CD14-positive monocyte (primary cell): ENCODE measurements around the gene FAM83G. TPM values are rescaled to one million over a fixed set of nuclear protein-coding genes. Genes with fewer than 3 reads are reported as not detected.

ENCODE experiments used
- DNase-seq, 3 donors: peaks; one replicate each; pipeline ENCODE4 v3.0.0-alpha.2; 2011 to 2022
- H2AFZ ChIP-seq: 2 replicates; pipeline ENCODE4 v1.6.0; 2012; ENCODE audit warnings: mild to moderate bottlenecking, low read depth, low read length, inconsistent platforms; ENCODE audit not compliant: insufficient read depth, poor library complexity, severe bottlenecking
- H3K27ac ChIP-seq, 2 donors: 1 replicate in 1 of 2; 2 replicates in 1 of 2; pipeline ENCODE4 v1.5.1; 2012 to 2013; ENCODE audit warnings: low read length in 2 of 2, control low read depth in 1 of 2, inconsistent platforms in 1 of 2, low read depth in 1 of 2, mild to moderate bottlenecking in 1 of 2
- H3K27me3 ChIP-seq, 2 donors: one replicate each; pipeline versions ENCODE4 v1.6.0 to v1.6.1; 2011 to 2013; ENCODE audit warnings: low read length in 2 of 2; ENCODE audit not compliant: control insufficient read depth in 2 of 2, insufficient read depth in 2 of 2
- H3K36me3 ChIP-seq, 2 donors: replicated peaks in 1 of 2; 1 replicate in 1 of 2; 2 replicates in 1 of 2; pipeline versions ENCODE4 v1.5.1 to v1.6.1; 2012 to 2013; ENCODE audit warnings: low read length in 2 of 2, control low read depth in 1 of 2, inconsistent platforms in 1 of 2, mild to moderate bottlenecking in 1 of 2; ENCODE audit not compliant: insufficient read depth in 2 of 2, control insufficient read depth in 1 of 2
- H3K4me1 ChIP-seq, 2 donors: 1 replicate in 1 of 2; 2 replicates in 1 of 2; pipeline versions ENCODE4 v1.5.1 to v1.6.1; 2012 to 2013; ENCODE audit warnings: low read length in 2 of 2, control low read depth in 1 of 2, inconsistent platforms in 1 of 2, mild to moderate bottlenecking in 1 of 2, moderate library complexity in 1 of 2; ENCODE audit not compliant: insufficient read depth in 2 of 2, control insufficient read depth in 1 of 2
- H3K4me2 ChIP-seq: replicated peaks from 2 replicates; pipeline ENCODE3; 2012; ENCODE audit warnings: low read length, moderate library complexity, mild to moderate bottlenecking; ENCODE audit not compliant: poor library complexity, severe bottlenecking; ENCODE audit errors: extremely low read depth
- H3K4me3 ChIP-seq, 3 experiments: fragments of 200-600 bp in 1 of 3; sonication (generic) in 1 of 3; replicated peaks in 1 of 3; 1 replicate in 2 of 3; 2 replicates in 1 of 3; pipeline ENCODE4 v1.5.1; 2011 to 2013; ENCODE audit warnings: low read length in 3 of 3, mild to moderate bottlenecking in 3 of 3, control low read depth in 2 of 3, low read depth in 2 of 3, inconsistent platforms in 1 of 3, moderate library complexity in 1 of 3
- H3K79me2 ChIP-seq: 2 replicates; pipeline ENCODE4 v1.6.0; 2012; ENCODE audit warnings: mild to moderate bottlenecking, control low read depth, inconsistent platforms, low read length, moderate library complexity; ENCODE audit not compliant: insufficient read depth
- H3K9ac ChIP-seq: 2 replicates; pipeline ENCODE4 v1.6.0; 2017; ENCODE audit warnings: low read length, mild to moderate bottlenecking; ENCODE audit not compliant: insufficient read depth, poor library complexity, severe bottlenecking
- H3K9me3 ChIP-seq, 2 donors: replicated peaks in 1 of 2; 1 replicate in 1 of 2; 2 replicates in 1 of 2; pipeline versions ENCODE4 v1.5.1 to v1.6.1; 2012 to 2013; ENCODE audit warnings: low read length in 2 of 2, control low read depth in 1 of 2; ENCODE audit not compliant: control insufficient read depth in 1 of 2, insufficient read depth in 1 of 2
- H4K20me1 ChIP-seq: 2 replicates; pipeline ENCODE4 v1.6.0; 2012; ENCODE audit warnings: mild to moderate bottlenecking, low read length, control low read depth, moderate library complexity; ENCODE audit not compliant: insufficient read depth
- H3K27ac Mint-ChIP-seq, 7 donors: one replicate each; pipeline ENCODE4 v1.8.0; 2020; ENCODE audit warnings: mild to moderate bottlenecking in 7 of 7, mixed read lengths in 7 of 7, moderate library complexity in 6 of 7, inconsistent platforms in 2 of 7
- H3K27me3 Mint-ChIP-seq, 3 donors: one replicate each; pipeline ENCODE4 v1.8.0; 2021 to 2022; ENCODE audit warnings: low read depth in 3 of 3, mild to moderate bottlenecking in 3 of 3, mixed read lengths in 3 of 3, moderate library complexity in 3 of 3, inconsistent platforms in 1 of 3
- H3K36me3 Mint-ChIP-seq, 2 donors: one replicate each; pipeline ENCODE4 v1.8.0; 2020; ENCODE audit warnings: mixed read lengths in 2 of 2, inconsistent platforms in 1 of 2, mild to moderate bottlenecking in 1 of 2
- H3K4me1 Mint-ChIP-seq: one replicate; pipeline ENCODE4 v1.8.0; 2020; ENCODE audit warnings: mild to moderate bottlenecking, mixed read lengths
- H3K4me3 Mint-ChIP-seq, 2 donors: one replicate each; pipeline ENCODE4 v1.8.0; 2020; ENCODE audit warnings: mild to moderate bottlenecking in 2 of 2, mixed read lengths in 2 of 2, moderate library complexity in 1 of 2
- H3K9me3 Mint-ChIP-seq, 7 donors: one replicate each; pipeline ENCODE4 v1.8.0; 2020 to 2022; ENCODE audit warnings: mixed read lengths in 7 of 7, mild to moderate bottlenecking in 6 of 7, moderate library complexity in 6 of 7, inconsistent platforms in 2 of 7
- CTCF ChIP-seq: fragments of 200-600 bp; IDR thresholded peaks from one replicate; pipeline ENCODE4 v1.8.0; 2022; ENCODE audit warnings: antibody characterized with exemption, mild to moderate bottlenecking
- WGBS: methylation state at CpG from one replicate; pipeline ENCODE4 v1.1.5; 2013; ENCODE audit warnings: missing lambda C conversion rate; ENCODE audit not compliant: insufficient coverage; 5-methylcytosine and 5-hydroxymethylcytosine counted together
- intact Hi-C, 2 donors: fragments of 100-400 bp; cut with micrococcal nuclease; formaldehyde crosslinking; loops; one replicate each; pipeline versions ENCODE4 v1.15.0 to v1.15.1; 2023
- polyA plus RNA-seq, 3 donors: library from polyadenylated mRNA; depleted of rRNA in 1 of 3; unstranded in 2 of 3; stranded (reverse) in 1 of 3; fragments of 300-500 nt in 2 of 3; fragments of >200 nt in 1 of 3; fragmentation: Illumina TruSeq in 2 of 3; gene quantifications; 1 replicate in 2 of 3; 2 replicates in 1 of 3; pipeline ENCODE4 v1.2.3, GENCODE V29; 2012 to 2021

Gene FAM83G
- polyA plus RNA-seq, 3 donors: 0.04 to 0.17 (median 0.08) TPM

- H3K4me2 ChIP-seq: no peak overlapping the region
- 99% methylated on average over 11 of the region's 12 CpGs for WGBS
- Mint-ChIP-seq H3K27ac (no peak overlapping the region), H3K4me3 (no peak overlapping the region), H3K4me1 (no peaks in the 10 kb centered on the region), H3K36me3 (no peaks in the 10 kb centered on the region), H3K9me3 (peaks cover 0 to 4% (median 0%) of the 10 kb centered on the region in 7 donors), H3K27me3 (peaks cover 3 to 9% (median 4%) of the 10 kb centered on the region in 3 donors)
- intact Hi-C loops: no loop called here
- no peak for DNase-seq
- H3K4me1 ChIP-seq: no peaks in the 10 kb centered on the region
- no peak overlapping the region for H3K27ac ChIP-seq
- H4K20me1 ChIP-seq: no peaks in the 10 kb centered on the region
- TF ChIP-seq CTCF: no peak
- H2AFZ ChIP-seq: no peak overlapping the region
- H3K9me3 ChIP-seq: no peaks in the 10 kb centered on the region
- H3K36me3 ChIP-seq: no peaks in the 10 kb centered on the region
- H3K79me2 ChIP-seq: no peaks in the 10 kb centered on the region
- H3K27me3 ChIP-seq: no peaks in the 10 kb centered on the region
- H3K9ac ChIP-seq: no peak overlapping the region
- no peak overlapping the region for H3K4me3 ChIP-seq
Measured at GRCh38 chr17:19013226-19013625, 8.7 kb upstream of the FAM83G start.

GRCh38 chr17:19012171-19013080 lies 7.9 kb upstream of the FAM83G start:
- Mint-ChIP-seq H3K27me3 (peaks cover 1 to 9% (median 2%) of the 10 kb centered on the region in 3 donors), H3K4me1 (no peaks in the 10 kb centered on the region), H3K27ac (peak overlapping the region in 1 of 7 donors; percentile 28), H3K9me3 (peaks cover 0 to 4% (median 0%) of the 10 kb centered on the region in 7 donors), H3K36me3 (no peaks in the 10 kb centered on the region), H3K4me3 (no peak overlapping the region)
- H3K36me3 ChIP-seq: no peaks in the 10 kb centered on the region
- no peak overlapping the region for H3K9ac ChIP-seq
- H3K9me3 ChIP-seq: no peaks in the 10 kb centered on the region
- no peak overlapping the region for H3K27ac ChIP-seq
- H3K4me1 ChIP-seq: no peaks in the 10 kb centered on the region
- H3K4me2 ChIP-seq: no peak overlapping the region
- H4K20me1 ChIP-seq: no peaks in the 10 kb centered on the region
- 91% methylated on average over 13 of the region's 22 CpGs for WGBS
- H3K27me3 ChIP-seq: peaks cover 0 to under 1% of the 10 kb centered on the region in 2 donors
- no peak for DNase-seq
- TF ChIP-seq CTCF: no peak
- H2AFZ ChIP-seq: no peak overlapping the region
- H3K79me2 ChIP-seq: no peaks in the 10 kb centered on the region
- H3K4me3 ChIP-seq: no peak overlapping the region
- intact Hi-C loops: no loop called here
